Neuronal stem cell (in vitro differentiated cells): ENCODE measurements around the gene ARMH3.

ENCODE experiments used
- DNase-seq: peaks from one replicate; pipeline ENCODE4 v3.0.0-alpha.2; 2013; ENCODE audit warnings: low spot score
- H2AFZ ChIP-seq: one replicate; pipeline ENCODE4 v1.6.1; 2013; ENCODE audit warnings: mild to moderate bottlenecking, low read length, inconsistent platforms
- H2AK5ac ChIP-seq: 2 replicates; pipeline ENCODE4 v1.6.1; 2013; ENCODE audit warnings: low read depth, mild to moderate bottlenecking, inconsistent platforms, low read length, moderate library complexity, mixed read lengths
- H2BK120ac ChIP-seq: 2 replicates; pipeline ENCODE4 v1.6.1; 2013; ENCODE audit warnings: low read depth, mild to moderate bottlenecking, inconsistent platforms, low read length, moderate library complexity, mixed read lengths
- H2BK12ac ChIP-seq: one replicate; pipeline ENCODE4 v1.6.1; 2013; ENCODE audit warnings: low read length, inconsistent platforms
- H2BK15ac ChIP-seq: 2 replicates; pipeline ENCODE4 v1.6.1; 2013; ENCODE audit warnings: mild to moderate bottlenecking, low read length, inconsistent platforms, mixed read lengths
- H2BK5ac ChIP-seq: one replicate; pipeline ENCODE4 v1.6.1; 2013; ENCODE audit warnings: inconsistent platforms, mild to moderate bottlenecking, low read length, moderate library complexity
- H3K14ac ChIP-seq: one replicate; pipeline ENCODE4 v1.6.1; 2013; ENCODE audit warnings: low read length, inconsistent platforms
- H3K18ac ChIP-seq: 2 replicates; pipeline ENCODE4 v1.6.1; 2013; ENCODE audit warnings: low read length, inconsistent platforms
- H3K23ac ChIP-seq: 2 replicates; pipeline ENCODE4 v1.6.1; 2013; ENCODE audit warnings: low read depth, mild to moderate bottlenecking, mixed read lengths, low read length, inconsistent platforms; ENCODE audit not compliant: poor library complexity
- H3K27ac ChIP-seq: replicated peaks from 3 replicates; pipeline ENCODE4 v1.5.1; 2013; ENCODE audit warnings: low read length, inconsistent platforms
- H3K27me3 ChIP-seq, 3 experiments: 2 replicates each; pipeline ENCODE4 v1.6.1; 2013; ENCODE audit warnings: low read length in 3 of 3, mild to moderate bottlenecking in 2 of 3, inconsistent platforms in 1 of 3, low read depth in 1 of 3, mixed read lengths in 1 of 3, moderate library complexity in 1 of 3; ENCODE audit not compliant: control insufficient read depth in 3 of 3, insufficient read depth in 3 of 3
- H3K36me3 ChIP-seq, 2 donors: replicated peaks in 1 of 2; 2 replicates each; pipeline ENCODE4 v1.6.1; 2013; ENCODE audit warnings: low read length in 2 of 2; ENCODE audit not compliant: control insufficient read depth in 2 of 2, insufficient read depth in 2 of 2
- H3K4ac ChIP-seq: 2 replicates; pipeline ENCODE4 v1.6.1; 2013; ENCODE audit warnings: inconsistent platforms, mild to moderate bottlenecking, low read length, moderate library complexity
- H3K4me1 ChIP-seq, 2 donors: 1 replicate in 1 of 2; 2 replicates in 1 of 2; pipeline ENCODE4 v1.6.1; 2013; ENCODE audit warnings: low read length in 2 of 2, low read depth in 1 of 2; ENCODE audit not compliant: control insufficient read depth in 2 of 2, insufficient read depth in 1 of 2
- H3K4me2 ChIP-seq: one replicate; pipeline ENCODE4 v1.6.1; 2013; ENCODE audit warnings: mild to moderate bottlenecking, low read length, inconsistent platforms; ENCODE audit not compliant: insufficient read depth, poor library complexity, severe bottlenecking
- H3K4me3 ChIP-seq, 2 donors: 2 replicates each; pipeline ENCODE4 v1.5.1; 2013; ENCODE audit warnings: low read length in 2 of 2, mild to moderate bottlenecking in 2 of 2, inconsistent platforms in 1 of 2, moderate library complexity in 1 of 2
- H3K79me1 ChIP-seq: one replicate; pipeline ENCODE4 v1.6.1; 2013; ENCODE audit warnings: low read depth, mild to moderate bottlenecking, inconsistent platforms, low read length, moderate library complexity
- H3K9ac ChIP-seq: one replicate; pipeline ENCODE4 v1.6.1; 2013; ENCODE audit warnings: mild to moderate bottlenecking, low read depth, low read length, inconsistent platforms; ENCODE audit not compliant: poor library complexity
- H3K9me3 ChIP-seq, 2 donors: replicated peaks in 1 of 2; 2 replicates each; pipeline versions ENCODE3 to v1.6.1; 2013; ENCODE audit warnings: low read length in 2 of 2, mild to moderate bottlenecking in 2 of 2, inconsistent platforms in 1 of 2, low read depth in 1 of 2, mixed read lengths in 1 of 2, moderate library complexity in 1 of 2; ENCODE audit not compliant: control insufficient read depth in 2 of 2, insufficient read depth in 1 of 2
- H4K8ac ChIP-seq: one replicate; pipeline ENCODE4 v1.6.1; 2013; ENCODE audit warnings: low read depth, mild to moderate bottlenecking, inconsistent platforms, low read length, moderate library complexity
- H4K91ac ChIP-seq: one replicate; pipeline ENCODE4 v1.6.1; 2013; ENCODE audit warnings: low read length, low read depth, mild to moderate bottlenecking, inconsistent platforms; ENCODE audit not compliant: poor library complexity
- WGBS, 2 donors: extraction: QIAGEN DNeasy Blood & Tissue Kit; methylation state at CpG; one replicate each; pipeline ENCODE4 v1.1.7; 2013; ENCODE audit warnings: missing lambda C conversion rate in 2 of 2, mixed read lengths in 1 of 2; ENCODE audit not compliant: insufficient read length in 2 of 2, insufficient replicate concordance in 1 of 2; ENCODE audit errors: extremely low coverage in 2 of 2; 5-methylcytosine and 5-hydroxymethylcytosine counted together

ARMH3 gene

GRCh38 chr10:101832325-101832771 is 223.6 kb downstream of the ARMH3 start:
- Histone ChIP-seq H2AFZ (no peak overlapping the region), H3K4me1 (peaks cover 14 to 21% of the 10 kb centered on the region in 2 donors), H3K27me3 (no peaks in the 10 kb centered on the region), H3K4ac (no peak overlapping the region), H4K91ac (no peak overlapping the region), H3K23ac (no peak overlapping the region), H3K18ac (no peak overlapping the region), H3K79me1 (no peaks in the 10 kb centered on the region), H3K4me2 (no peak overlapping the region), H2BK120ac (no peak overlapping the region), H3K36me3 (peaks cover 9 to 12% of the 10 kb centered on the region in 2 donors), H4K8ac (no peak overlapping the region), H3K4me3 (no peak overlapping the region), H3K14ac (no peak overlapping the region), H2BK12ac (no peak overlapping the region), H2AK5ac (no peak overlapping the region), H3K9me3 (no peaks in the 10 kb centered on the region), H3K9ac (no peak overlapping the region), H2BK5ac (no peak overlapping the region), H2BK15ac (no peak overlapping the region), H3K27ac (no peak overlapping the region)
- no peak for DNase-seq
- no CpG with 5 or more reads among the region's 4 CpGs for WGBS, 2 donors

- peaks cover 9 to 15% of the 10 kb centered on the region in 2 donors for H3K36me3 ChIP-seq
- H3K9ac ChIP-seq = peak overlapping the region; percentile 95
- H3K4ac ChIP-seq = no peak overlapping the region
- no peak overlapping the region for H4K91ac ChIP-seq
- peak overlapping the region; percentile 96 for H3K23ac ChIP-seq
- WGBS, 2 donors = no CpG with 5 or more reads among the region's 9 CpGs
- peak overlapping the region; percentile 85 for H3K4me2 ChIP-seq
- no peak for DNase-seq
- no peak overlapping the region for H2BK15ac ChIP-seq
- no peaks in the 10 kb centered on the region for H3K9me3 ChIP-seq
- H3K27me3 ChIP-seq = no peaks in the 10 kb centered on the region
- peak overlapping the region; percentile 66 for H3K27ac ChIP-seq
- H3K14ac ChIP-seq = peak overlapping the region; percentile 1
- peak overlapping the region; percentile 11 for H2AK5ac ChIP-seq
- H3K18ac ChIP-seq = peak overlapping the region; percentile 97
- no peaks in the 10 kb centered on the region for H3K79me1 ChIP-seq
- no peak overlapping the region for H2BK12ac ChIP-seq
- peak overlapping the region in 1 of 2 donors; percentile 83 for H3K4me3 ChIP-seq
- H2BK120ac ChIP-seq = no peak overlapping the region
- H3K4me1 ChIP-seq = peaks cover 14 to 21% of the 10 kb centered on the region in 2 donors
- no peak overlapping the region for H4K8ac ChIP-seq
- H2BK5ac ChIP-seq = no peak overlapping the region
- H2AFZ ChIP-seq = peak overlapping the region; percentile 36
Measured at GRCh38 chr10:101831169-101831811, 224.7 kb downstream of the ARMH3 start.

- Histone ChIP-seq H3K9me3 (no peaks in the 10 kb centered on the region), H3K36me3 (peaks cover 9 to 15% of the 10 kb centered on the region in 2 donors), H3K14ac (peak overlapping the region; percentile 98), H3K23ac (peak overlapping the region; percentile 96), H2AK5ac (peak overlapping the region; percentile 9), H3K4me2 (peak overlapping the region; percentile 85), H3K27me3 (no peaks in the 10 kb centered on the region), H3K4me3 (peak overlapping the region in 1 of 2 donors; percentile 83), H2BK120ac (peak overlapping the region; percentile 27), H2BK12ac (peak overlapping the region; percentile 98), H2BK5ac (no peak overlapping the region), H3K18ac (peak overlapping the region; percentile 97), H2AFZ (peak overlapping the region; percentile 36), H3K27ac (peak overlapping the region; percentile 66), H2BK15ac (peak overlapping the region; percentile 40), H4K91ac (peak overlapping the region; percentile 41), H3K4me1 (peaks cover 11 to 18% of the 10 kb centered on the region in 2 donors), H3K4ac (peak overlapping the region; percentile 32), H3K79me1 (no peaks in the 10 kb centered on the region), H4K8ac (peak overlapping the region; percentile 77), H3K9ac (peak overlapping the region; percentile 95)
- peak; percentile 86 for DNase-seq
- no CpG with 5 or more reads among the region's 56 CpGs for WGBS, 2 donors
Measured at GRCh38 chr10:101830322-101831168, 225.4 kb downstream of the ARMH3 start.
